SIG-M5 (cell line): ENCODE data around the gene WDR76.

ENCODE experiments used
- DNase-seq: peaks from one replicate; lab custom pipeline; 2025; lab: John Stamatoyannopoulos, UW

The WDR76 gene

GRCh38 chr15:43877371-43877770 is 50.6 kb downstream of the WDR76 start:
- no peak for DNase-seq

GRCh38 chr15:43878446-43878845 is 51.6 kb downstream of the WDR76 start:
- DNase-seq = no peak

GRCh38 chr15:43879386-43880355 is 52.9 kb downstream of the WDR76 start:
- DNase-seq = no peak

GRCh38 chr15:43880406-43881194 is 53.8 kb downstream of the WDR76 start:
- no peak for DNase-seq

- no peak for DNase-seq
These were observed 54.4 kb downstream of the WDR76 start for GRCh38 chr15:43881245-43881644.

- no peak for DNase-seq
These were observed 55.1 kb downstream of the WDR76 start for GRCh38 chr15:43881944-43882343.

- no peak for DNase-seq
These were observed 56.8 kb downstream of the WDR76 start for GRCh38 chr15:43883571-43883970.

GRCh38 chr15:43886558-43886957 is 59.8 kb downstream of the WDR76 start:
- no peak for DNase-seq

GRCh38 chr15:43887901-43888300 is 61.1 kb downstream of the WDR76 start:
- no peak for DNase-seq

- DNase-seq = no peak
These were observed 62.2 kb downstream of the WDR76 start for GRCh38 chr15:43889042-43889441.

GRCh38 chr15:43893956-43894355 is 67.2 kb downstream of the WDR76 start:
- no peak for DNase-seq

- DNase-seq = no peak
These were observed 68.8 kb downstream of the WDR76 start for GRCh38 chr15:43895586-43895985.

- DNase-seq = no peak
These were observed 69.7 kb downstream of the WDR76 start for GRCh38 chr15:43896543-43896942.

GRCh38 chr15:43898891-43899290 is 72.1 kb downstream of the WDR76 start:
- DNase-seq = no peak

- no peak for DNase-seq
These were observed 73.1 kb downstream of the WDR76 start for GRCh38 chr15:43899928-43900327.

GRCh38 chr15:43900996-43901395 is 74.2 kb downstream of the WDR76 start:
- DNase-seq = no peak

GRCh38 chr15:43901495-43901894 is 74.7 kb downstream of the WDR76 start:
- no peak for DNase-seq

- DNase-seq = no peak
These were observed 77.1 kb downstream of the WDR76 start for GRCh38 chr15:43903864-43904290.

- DNase-seq = no peak
These were observed 79.0 kb downstream of the WDR76 start for GRCh38 chr15:43905755-43906154.

GRCh38 chr15:43908516-43909050 is 81.8 kb downstream of the WDR76 start:
- no peak for DNase-seq

GRCh38 chr15:43911235-43911781 is 84.5 kb downstream of the WDR76 start:
- no peak for DNase-seq

GRCh38 chr15:43912208-43912607 is 85.4 kb downstream of the WDR76 start:
- no peak for DNase-seq
